HL-60/S4 treated with retinoic acid at 250 ng/mL for 4 days and 3 days (cell line): ENCODE data around the gene FCHSD2.
"Not testable (repeated sequence)": the region's sequence is repeated elsewhere in the genome, so short reads cannot be mapped to it uniquely, and the experiment has no call there.

Source experiments
- in situ Hi-C: fragments of 300-500 bp; cut with MboI; formaldehyde crosslinking; loops from 2 replicates; pipeline ENCODE4 v1.7.0; 2022; ENCODE audit warnings: low sequenced_read_pairs

FCHSD2 gene

DNA sequence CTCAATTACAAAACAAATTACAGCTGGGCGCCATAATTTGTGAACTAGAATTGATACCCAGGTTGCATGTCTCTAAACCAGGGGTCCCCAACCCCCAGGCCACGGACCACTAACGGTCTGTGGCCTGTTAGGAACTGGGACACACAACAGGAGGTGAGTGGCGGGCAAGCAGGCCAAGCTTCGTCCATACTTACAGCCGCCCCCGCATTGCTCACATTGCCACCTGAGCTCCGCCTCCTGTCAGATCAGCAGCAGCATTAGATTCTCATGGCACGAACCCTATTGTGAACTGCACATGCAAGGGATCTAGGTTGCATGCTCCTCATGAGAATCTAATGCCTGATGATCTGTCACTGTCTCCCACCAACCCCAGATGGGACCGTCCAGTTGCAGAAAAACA is 12.9 kb downstream of the FCHSD2 start:
- in situ Hi-C loops, result no loop called here

DNA sequence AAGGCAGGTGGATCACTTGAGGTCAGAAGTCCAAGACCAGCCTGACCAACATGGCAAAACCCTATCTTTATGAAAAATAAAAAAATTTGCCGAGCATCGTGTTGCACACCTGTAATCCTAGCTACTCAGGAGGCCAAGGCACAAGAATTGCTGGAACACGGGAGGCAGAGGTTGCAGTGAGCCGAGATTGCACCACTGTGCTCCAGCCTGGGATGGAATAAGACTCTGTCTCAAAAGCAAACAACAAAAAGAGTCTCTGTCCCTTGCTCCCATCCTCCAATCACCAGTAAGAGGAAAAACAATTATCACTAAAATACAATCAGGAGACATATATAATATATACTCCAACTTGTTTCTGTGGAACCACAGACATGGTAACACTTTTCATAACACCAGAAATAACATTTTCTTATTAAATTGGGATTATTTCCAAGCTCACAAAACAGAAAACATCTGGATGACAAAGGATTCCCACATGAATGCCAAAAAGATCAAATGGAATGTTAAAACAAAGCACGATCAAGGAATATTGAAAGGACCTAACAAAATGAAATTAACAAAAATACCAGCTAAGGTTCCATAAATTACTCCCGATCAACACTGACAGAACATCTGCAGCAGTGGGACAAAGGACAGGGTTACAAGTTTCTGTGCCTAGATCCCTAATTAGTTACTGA is 15.2 kb downstream of the FCHSD2 start:
- in situ Hi-C loops, result no loop called here

- in situ Hi-C loops, result no loop called here
Measured at GRCh38 chr11:73124800-73125199, 17.3 kb downstream of the FCHSD2 start.

DNA sequence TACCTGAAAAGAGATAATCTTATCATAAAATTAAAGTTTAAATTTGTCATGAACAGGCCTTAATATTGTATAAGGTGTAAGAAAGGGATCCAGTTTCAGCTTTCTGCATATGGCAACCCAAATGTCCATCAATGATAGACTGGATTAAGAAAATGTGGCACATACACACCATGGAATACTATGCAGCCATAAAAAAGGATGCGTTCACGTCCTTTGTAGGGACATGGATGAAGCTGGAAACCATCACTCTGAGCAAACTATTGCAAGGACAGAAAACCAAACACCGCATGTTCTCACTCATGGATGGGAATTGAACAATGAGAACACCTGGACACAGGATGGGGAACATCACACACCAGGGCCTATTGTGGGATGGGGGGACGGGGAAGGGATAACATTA is 18.2 kb downstream of the FCHSD2 start:
- in situ Hi-C loops, result not testable (repeated sequence)

DNA sequence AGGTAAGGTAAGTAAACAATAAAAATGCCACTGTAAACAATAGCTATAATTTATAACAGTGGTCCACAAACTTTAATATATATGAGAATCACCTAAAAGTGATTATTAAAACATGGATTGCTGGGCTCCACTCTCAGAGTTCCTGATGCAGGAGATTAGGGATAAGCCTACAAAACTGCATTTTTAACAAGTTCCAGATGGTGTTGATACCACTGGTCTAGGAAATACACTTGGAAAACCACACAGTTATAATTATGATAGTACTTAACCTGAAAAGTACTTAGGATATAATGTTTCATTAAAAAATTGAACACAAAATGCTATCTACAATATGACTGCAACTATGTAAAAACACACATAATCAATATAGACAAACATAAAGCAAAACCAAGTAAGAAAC is 20.4 kb downstream of the FCHSD2 start:
- in situ Hi-C loops, result no loop called here

- in situ Hi-C loops, result no loop called here
Measured at GRCh38 chr11:73117071-73117470, 25.0 kb downstream of the FCHSD2 start.

- in situ Hi-C loops, result no loop called here
Measured at GRCh38 chr11:73116636-73117035, 25.5 kb downstream of the FCHSD2 start.

- in situ Hi-C loops, result no loop called here
Measured at GRCh38 chr11:73114835-73115220, 27.3 kb downstream of the FCHSD2 start.

DNA sequence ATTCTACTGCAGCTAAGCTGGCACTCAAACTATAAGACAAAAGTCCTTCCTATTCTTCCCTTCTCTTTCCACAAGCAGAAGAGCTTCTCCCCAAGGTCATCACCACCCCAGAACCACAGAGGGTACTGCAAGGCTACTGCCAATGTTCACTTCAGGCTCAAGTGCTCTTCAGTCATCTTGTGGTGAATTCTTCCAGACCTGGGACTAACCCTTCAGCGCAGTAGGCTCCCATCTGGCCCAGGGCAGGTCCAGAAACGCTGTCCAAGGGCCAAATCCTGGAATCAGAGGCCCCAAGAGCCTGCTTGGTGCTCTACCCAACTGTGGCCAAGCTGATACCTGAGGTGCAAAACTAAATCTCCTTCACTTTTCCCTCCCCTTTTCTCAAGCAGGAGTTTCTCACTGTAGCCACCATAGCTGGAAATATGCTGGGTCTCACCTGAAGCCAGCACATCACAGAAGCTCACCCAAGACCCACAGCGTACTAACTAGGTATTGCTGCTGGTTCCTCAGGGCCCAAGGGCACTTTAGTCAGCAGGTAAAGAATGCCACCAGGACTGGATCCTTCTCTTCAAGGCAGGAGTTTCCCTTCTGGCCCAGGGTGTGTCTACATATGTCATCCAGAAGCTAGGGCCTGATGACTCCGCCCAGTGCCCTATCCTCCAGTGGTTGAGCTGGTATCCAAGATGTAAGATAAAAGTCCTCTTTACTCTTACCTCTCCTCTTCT is 27.8 kb downstream of the FCHSD2 start:
- in situ Hi-C loops, result no loop called here

DNA sequence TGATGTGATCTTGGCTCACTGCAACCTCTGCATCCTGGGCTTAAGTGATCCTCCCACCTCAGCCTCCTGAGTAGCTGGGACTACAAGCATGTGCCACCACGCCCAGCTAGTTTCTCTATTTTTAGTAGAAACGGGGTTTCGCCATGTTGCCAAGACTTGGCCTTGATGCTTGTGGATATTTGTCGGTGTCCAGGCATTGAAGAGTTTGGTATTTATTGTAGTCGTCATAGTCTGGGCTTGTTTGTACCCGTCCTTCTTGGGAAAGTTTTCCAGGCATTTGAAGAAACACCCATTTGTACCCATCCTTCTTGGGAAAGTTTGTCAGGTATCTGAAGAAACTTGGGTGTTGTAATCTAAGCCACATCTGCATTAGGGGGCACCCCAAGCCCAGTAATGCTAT is 28.7 kb downstream of the FCHSD2 start:
- in situ Hi-C loops, result no loop called here

DNA sequence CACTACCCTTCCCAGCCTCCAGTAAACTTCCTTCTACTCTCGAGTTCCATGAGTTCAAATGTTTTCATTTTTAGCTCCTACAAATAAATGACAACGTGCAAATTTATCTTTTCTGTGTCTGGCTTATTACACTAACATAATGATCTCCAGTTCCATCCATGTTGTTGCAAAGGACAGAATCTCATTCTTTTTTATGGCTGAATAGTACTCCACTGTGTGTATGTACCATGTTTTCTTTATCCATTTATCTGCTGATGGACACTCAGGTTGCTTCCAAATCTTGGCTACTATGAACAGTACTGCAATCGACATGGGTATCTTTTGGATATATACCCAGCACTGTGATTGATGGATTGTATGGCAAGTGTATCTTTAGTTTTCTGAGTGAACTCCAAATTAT is 34.5 kb downstream of the FCHSD2 start:
- in situ Hi-C loops, result no loop called here

DNA sequence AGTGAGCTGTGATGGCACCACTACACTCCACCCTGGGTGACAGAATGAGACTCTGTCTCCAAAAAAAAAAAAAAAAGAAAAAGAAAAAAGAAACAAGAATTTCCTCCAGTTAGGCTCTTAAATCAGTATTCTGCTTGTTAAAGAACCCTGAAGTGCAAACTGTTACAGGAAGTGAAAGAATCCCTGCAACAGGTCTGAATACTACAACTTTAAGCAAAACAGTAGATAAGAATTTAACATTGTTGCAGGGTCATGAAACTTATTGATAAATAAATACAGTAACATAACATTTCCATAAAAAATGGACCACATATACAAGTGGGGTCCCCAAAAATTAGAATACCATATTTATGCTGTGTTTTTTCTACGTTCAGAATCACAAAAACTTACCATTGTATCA is 35.8 kb downstream of the FCHSD2 start:
- in situ Hi-C loops, result no loop called here

GRCh38 chr11:73100578-73100977 is 41.5 kb downstream of the FCHSD2 start:
- in situ Hi-C loops, result no loop called here

DNA sequence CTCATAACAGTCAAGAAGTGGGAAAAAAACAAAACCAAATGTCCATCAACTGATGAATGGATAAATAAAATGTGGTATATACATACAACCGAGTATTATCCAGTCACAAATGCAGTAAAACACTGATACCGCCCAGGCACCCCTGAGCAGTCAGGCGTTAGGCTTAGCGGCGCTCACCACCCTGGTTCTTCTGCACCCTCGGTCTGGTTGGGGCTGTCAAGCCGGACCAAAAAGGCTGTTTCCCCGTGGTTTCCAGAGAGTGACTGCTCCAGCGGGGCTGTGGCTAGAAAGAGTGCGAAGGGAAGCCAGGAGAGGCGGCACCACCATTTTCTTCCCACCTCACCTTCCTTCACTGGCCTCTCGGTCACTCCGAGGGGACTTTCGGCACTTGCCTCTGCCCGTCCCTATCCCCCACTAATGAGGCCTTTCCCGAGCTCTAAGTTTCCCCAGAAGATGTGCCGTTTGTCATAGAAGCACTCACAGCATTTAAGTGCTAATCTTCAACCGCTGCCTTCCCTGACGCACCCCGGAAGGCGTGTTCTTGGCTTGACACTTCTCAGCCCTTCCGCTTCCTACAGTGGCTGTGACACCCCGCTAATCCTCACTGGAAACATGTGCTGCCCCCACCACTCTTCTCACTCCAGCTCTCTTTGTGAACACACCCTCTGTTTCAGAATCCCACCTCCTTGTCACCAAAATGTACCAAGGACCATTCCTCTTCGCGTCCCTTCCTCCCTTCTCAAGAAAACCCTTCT is 42.4 kb downstream of the FCHSD2 start:
- in situ Hi-C loops, result no loop called here

- in situ Hi-C loops, result no loop called here
Measured at GRCh38 chr11:73095613-73096012, 46.5 kb downstream of the FCHSD2 start.

- in situ Hi-C loops, result no loop called here
Measured at GRCh38 chr11:73091521-73092305, 50.4 kb downstream of the FCHSD2 start.

DNA sequence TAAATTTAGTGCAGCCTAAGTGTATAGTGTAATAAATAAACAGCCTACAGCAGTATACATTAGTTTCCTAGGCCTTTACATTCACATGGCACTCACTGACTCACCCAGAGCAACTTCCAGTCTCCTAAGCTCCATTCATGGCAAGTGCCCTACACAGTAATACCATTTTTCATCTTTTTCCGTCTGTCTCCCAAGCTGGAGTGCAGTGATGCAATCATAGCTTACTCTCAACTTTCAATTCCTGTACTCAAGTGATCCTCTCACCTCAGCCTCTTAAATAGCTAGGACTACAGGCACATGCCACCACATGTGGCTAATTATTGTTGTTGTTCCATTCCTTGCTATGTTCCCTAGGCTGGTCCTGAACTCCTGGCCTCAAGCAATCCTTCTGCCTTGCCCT is 54.4 kb downstream of the FCHSD2 start:
- in situ Hi-C loops, result no loop called here

- in situ Hi-C loops, result no loop called here
Measured at GRCh38 chr11:73085189-73085875, 56.8 kb downstream of the FCHSD2 start.

DNA sequence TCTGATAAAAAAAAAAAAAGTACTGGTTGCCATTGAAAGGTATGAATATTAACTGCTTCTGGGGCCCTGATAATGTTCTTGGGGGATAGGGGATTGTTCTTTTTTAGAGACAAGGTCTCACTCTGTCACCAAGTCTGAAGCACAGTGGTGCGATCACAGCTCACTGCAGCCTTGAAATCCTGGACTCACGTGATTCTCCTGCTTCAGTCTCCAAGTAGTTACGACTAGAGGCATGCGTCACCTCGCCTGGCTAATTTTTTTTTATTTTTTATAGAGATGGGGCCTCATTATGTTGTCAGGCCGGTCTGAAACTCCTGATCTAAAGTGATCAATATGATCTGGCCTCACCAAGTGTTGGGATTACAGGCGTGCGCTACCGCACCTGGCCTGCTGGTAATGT is 63.5 kb downstream of the FCHSD2 start:
- in situ Hi-C loops, result no loop called here

DNA sequence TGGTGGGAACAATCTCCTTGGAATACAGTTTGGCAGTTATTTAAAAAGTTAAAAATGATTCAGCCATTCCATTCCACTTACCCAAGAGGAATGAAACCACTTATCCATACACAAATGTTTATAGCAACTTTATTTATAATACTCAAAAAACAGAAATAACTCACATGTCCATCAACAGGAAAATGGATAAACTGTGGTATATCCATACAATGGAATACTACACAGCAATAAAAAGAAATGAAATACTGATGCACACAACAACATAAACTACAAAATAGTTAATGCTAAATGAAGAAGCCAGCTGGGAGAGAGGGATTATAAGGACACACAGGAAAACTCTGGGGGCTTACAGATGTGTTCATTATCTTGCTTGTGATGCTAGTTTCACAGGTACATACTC is 64.7 kb downstream of the FCHSD2 start:
- in situ Hi-C loops, result no loop called here

- in situ Hi-C loops, result no loop called here
Measured at GRCh38 chr11:73074319-73074718, 67.8 kb downstream of the FCHSD2 start.
